Transverse colon (tissue), 4 donors: ENCODE measurements around the gene EVC.

Source experiments
- CTCF ChIP-seq, 5 experiments: fragments of 200-600 bp in 3 of 5; fragments of 450-650 bp in 2 of 5; sonication (generic) in 3 of 5; IDR thresholded peaks; 1 replicate in 2 of 5; 2 replicates in 3 of 5; pipeline ENCODE4 v1.5.1; 2016 to 2017; ENCODE audit warnings: antibody characterized with exemption in 5 of 5, inconsistent platforms in 3 of 5, mild to moderate bottlenecking in 2 of 5, moderate library complexity in 1 of 5
- EP300 ChIP-seq: sonication (generic); formaldehyde crosslinking; IDR thresholded peaks from one replicate; pipeline ENCODE4 v1.6.1; 2017; ENCODE audit warnings: antibody characterized with exemption, low read depth
- POLR2A ChIP-seq: fragments of 450-650 bp; IDR thresholded peaks from one replicate; pipeline ENCODE4 v1.6.1; 2016; ENCODE audit warnings: antibody characterized with exemption, mild to moderate bottlenecking, moderate library complexity
- POLR2AphosphoS5 ChIP-seq, 3 donors: sonication (generic); formaldehyde crosslinking; IDR thresholded peaks; one replicate each; pipeline ENCODE4 v1.6.1; 2016; ENCODE audit warnings: antibody characterized with exemption in 3 of 3

DNA sequence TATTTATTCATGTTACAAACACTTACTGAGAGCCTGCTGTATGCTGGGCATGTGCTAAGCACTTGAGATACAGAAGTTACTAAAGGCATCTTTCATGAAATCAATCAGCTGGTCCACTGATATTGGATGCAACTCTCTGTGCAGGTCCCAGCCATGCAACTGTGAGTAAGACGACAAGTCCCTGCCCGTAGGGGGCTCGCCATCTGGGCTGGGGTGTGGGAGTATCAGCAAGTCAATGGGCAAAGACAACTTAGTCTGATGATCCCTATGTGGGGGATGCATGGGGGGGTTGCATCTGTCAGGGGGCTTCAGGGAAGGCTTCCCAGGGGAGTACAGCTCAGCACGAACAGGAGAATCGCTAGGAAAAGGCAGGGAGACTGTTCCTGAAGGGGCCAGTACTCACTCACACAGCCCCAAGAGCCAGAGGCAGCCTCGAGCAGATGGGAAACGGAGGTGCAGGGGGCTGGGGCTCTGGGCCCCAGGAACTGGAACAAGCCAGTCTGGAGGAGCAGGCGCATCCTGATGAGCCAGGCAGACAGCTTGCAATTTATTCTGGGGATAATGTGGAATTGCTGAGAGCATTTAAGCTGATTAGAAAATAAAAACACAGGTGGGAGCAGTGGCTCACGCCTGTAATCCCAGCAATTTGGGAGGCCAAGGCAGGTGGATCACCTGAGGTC is 141.7 kb downstream of the EVC start:
- no peak for TF ChIP-seq CTCF (IDR thresholded peaks at IDR 0.05)
- no peak for TF ChIP-seq POLR2A
- no peak for TF ChIP-seq POLR2AphosphoS5 (IDR thresholded peaks at IDR 0.05)
- TF ChIP-seq EP300, result no peak
